GM04503 (cell line): ENCODE measurements around the gene BZW1.
A peak's percentile ranks its signal among the peaks of the same experiment; 100 is the strongest.
"Not testable (repeated sequence)": the region's sequence is repeated elsewhere in the genome, so short reads cannot be mapped to it uniquely, and the experiment has no call there.

Experiments used
- DNase-seq: peaks from one replicate; pipeline ENCODE4 v3.0.0-alpha.2; 2012; ENCODE audit warnings: low read depth

BZW1 gene

GRCh38 chr2:200791905-200792304 lies 19.8 kb upstream of the BZW1 start:
- no peak for DNase-seq

DNA sequence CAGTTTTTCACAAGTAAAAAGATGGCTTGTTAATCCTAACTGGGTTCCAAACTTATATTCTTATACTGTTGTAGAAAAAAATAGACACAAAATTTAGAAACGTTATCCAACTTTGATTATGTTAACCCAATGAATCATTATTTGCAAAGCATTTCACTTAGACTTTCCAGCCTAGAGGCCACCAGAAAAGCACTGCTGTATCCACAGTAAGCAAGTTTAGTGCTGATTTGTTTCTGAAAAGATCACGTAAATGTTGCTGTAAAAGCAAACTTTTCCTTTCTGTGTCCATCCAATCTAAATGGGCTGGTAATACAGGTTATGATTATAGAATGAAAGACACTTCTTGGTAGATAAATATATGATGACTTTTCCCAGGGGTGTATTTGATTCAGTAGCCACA lies 17.6 kb upstream of the BZW1 start:
- DNase-seq = no peak

DNA sequence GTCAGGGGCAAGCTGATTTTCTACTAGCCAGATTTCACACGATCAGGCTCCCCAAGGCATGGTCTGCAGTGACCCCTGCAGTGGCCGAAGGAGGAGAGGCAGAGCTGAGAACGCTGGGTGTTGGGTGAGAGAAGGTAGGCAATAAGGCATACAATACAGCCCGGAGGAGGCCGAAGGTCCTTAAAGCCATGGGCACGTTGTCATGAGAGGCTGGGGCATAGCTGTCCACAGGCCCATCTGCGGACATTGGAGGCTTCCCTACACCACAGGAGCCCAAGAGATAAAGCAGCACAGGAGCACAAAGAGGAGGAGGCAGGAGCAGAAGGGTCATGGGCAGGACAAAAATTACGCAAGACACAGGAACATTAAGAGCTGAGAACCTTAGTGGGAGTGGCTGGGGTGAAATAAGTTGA lies 16.7 kb upstream of the BZW1 start:
- DNase-seq = no peak

DNA sequence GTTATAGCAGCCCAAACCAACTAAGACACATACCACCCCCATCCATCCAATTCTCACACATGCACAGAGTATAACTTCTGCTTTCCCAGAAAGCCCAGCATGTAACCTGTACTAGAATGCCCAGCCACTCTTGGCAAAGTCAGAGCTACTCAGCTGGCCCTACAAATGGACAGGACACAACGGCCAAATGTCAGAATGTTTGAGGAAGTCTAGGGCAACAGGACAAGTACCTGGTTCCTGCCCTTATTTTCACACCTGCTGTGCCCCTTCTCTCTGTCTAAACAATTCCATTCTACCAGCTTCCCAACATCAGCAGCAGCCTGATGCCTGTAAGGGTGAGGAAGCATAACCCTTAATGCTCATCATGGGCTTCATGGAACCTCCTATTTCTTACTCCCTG lies 15.1 kb upstream of the BZW1 start:
- DNase-seq = no peak

DNA sequence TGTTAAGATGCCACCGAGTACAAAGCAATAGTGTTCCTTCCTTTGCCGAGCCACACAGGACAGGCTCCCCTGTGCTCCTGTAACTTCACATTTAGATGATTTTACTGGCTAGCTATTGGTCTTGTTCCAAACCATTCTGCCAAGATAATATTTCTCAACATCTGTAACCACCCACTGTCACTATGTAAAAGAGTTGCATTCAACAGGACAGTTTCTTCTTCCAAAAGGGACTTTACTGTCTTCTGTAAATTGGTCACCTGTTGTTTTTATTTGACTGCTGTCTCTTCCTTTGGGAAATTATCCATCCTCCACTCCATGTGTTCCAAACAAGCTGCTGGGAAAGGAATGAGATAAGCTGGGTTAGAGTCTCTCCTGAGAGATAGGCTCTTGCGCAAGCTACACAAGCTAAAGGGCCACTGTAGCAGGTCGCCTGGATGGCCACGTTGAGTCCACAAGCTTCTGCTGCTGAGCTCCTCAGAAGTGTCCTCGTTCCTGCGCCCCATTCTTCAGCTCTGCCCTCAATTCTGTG lies 14.4 kb upstream of the BZW1 start:
- DNase-seq = no peak

GRCh38 chr2:200798514-200798913 lies 13.2 kb upstream of the BZW1 start:
- DNase-seq = no peak

DNA sequence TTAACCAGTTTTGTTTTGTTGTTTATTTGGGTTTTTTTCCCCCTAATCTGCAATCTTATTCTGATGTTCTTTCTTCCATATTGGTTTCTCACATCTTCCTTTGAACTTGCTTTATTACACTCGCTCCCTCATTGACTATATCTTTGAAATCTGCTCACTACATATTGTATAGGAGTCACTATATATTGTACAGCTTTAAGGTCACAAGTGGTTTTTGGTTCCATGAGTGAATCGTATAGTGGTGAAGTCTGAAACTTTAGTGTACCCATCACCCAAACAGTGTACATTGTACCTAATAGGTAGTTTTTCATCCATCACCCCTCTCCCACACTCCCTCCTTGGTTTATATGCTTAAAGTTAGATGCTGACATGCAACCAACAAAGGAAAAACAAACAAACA lies 11.3 kb upstream of the BZW1 start:
- no peak for DNase-seq

GRCh38 chr2:200801431-200801830 lies 10.3 kb upstream of the BZW1 start:
- DNase-seq = not testable (repeated sequence)

GRCh38 chr2:200809506-200810251 lies 2.0 kb upstream of the BZW1 start:
- no peak for DNase-seq

DNA sequence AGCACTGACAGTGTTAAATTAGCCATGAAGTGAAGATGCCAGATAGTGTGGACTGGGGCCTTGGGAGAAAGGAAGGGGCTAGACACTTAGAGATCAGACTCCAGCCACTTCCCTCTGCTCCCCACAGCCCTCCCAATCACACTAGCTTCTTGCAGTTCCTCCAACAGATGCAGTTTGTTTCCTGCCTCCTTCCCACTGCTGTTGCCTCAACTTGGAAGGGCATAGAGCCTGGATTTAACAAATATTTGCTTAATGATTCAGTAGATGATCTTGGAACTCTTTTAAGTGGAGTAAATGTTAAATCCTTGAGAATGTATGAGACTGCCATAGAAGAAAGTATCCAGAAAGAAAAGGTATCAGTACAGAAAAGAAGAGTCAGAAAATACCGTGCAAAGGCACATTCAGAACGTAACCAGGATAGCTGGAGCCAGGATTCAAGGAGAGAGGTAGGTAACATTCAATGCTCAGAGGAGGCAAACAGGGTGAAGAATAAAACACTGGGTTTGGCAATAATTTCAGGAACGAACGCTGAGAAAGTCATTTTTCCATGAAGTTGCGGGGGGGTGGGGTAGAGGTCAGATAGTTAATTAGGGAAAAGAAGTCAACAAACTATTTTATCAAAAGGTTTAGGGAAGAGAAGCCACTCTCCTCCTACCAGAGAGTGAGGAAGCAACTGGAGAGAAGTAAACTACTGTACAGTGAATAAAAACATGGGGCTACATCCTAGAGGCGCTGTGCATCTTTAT lies 1.3 kb upstream of the BZW1 start:
- peak; percentile 66 for DNase-seq

DNA sequence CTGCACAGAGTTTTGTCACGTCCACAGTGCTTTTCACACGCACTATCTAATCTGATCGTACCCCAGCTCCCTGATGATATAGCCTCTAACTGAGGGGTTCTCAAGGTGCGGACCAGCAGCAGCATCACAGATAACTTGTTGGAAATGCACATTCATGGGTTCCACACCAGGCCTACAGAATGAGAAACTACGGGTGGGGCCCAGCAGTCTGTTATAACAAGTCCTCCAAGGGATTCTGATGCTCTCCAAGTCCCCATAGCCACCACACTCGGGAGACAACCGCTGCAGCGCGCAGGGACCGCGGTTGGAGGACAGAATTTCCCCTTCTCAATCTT lies 745 bp upstream of the BZW1 start:
- DNase-seq = no peak

GRCh38 chr2:200812122-200813022 lies 662 bp downstream of the BZW1 start:
- DNase-seq = no peak

DNA sequence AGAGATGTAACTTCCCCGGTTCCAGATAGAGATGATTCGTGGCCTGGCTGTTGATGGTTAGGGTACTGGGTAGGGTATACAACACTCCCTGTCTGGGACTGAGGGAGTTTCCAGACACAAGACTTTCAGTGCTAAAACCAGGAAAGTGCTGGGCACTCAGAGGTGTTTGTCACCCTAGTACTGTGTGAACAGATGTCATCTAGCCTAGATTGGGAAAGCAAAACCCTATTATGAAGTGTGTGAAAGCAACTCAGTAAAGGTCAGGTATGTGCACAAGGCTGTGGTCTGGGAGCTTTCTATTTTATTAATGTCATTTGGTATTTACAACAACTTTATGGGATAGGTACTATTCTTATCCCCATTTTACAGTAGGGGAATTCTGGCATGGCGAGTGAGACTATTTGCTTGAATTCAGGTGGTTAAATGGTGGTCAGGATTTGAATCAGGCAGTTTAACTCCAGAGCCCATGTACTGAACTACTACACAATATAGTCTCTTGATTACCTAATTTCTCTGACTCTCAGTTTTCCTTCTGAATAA lies 2.6 kb downstream of the BZW1 start:
- no peak for DNase-seq

DNA sequence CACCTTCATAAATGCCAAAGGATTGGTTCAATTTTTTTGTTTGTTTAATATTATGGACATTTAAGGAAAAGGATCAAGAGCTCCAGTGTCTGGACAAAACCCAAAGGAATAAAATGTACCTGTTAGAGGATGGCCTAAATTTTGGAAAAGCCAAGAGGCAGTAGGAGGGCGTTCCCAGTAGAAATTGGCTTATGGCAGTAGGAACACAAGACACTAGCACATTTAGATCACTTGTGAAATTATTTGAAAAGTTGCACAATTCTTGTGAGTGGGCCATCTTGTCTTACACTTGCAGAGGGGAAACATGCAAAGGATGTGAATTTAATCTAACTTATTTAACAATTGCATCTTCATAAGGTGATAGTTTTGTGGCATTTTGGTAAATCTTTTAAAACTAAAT lies 3.2 kb downstream of the BZW1 start:
- no peak for DNase-seq

DNA sequence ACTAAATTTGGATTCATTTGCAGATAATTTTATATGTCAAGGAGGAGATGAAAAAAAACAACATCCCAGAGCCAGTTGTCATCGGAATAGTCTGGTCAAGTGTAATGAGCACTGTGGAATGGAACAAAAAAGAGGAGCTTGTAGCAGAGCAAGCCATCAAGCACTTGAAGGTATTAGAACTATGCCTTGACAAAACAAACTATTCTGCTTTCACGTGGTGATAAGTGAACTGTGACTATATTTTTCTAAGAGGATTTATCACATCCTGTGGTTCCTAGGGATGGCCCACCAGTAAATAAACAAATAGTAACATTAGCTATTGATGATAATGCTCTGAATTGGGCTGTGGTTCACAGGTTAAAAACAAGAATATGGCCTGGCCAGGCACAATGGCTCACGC lies 7.0 kb downstream of the BZW1 start:
- not testable (repeated sequence) for DNase-seq

DNA sequence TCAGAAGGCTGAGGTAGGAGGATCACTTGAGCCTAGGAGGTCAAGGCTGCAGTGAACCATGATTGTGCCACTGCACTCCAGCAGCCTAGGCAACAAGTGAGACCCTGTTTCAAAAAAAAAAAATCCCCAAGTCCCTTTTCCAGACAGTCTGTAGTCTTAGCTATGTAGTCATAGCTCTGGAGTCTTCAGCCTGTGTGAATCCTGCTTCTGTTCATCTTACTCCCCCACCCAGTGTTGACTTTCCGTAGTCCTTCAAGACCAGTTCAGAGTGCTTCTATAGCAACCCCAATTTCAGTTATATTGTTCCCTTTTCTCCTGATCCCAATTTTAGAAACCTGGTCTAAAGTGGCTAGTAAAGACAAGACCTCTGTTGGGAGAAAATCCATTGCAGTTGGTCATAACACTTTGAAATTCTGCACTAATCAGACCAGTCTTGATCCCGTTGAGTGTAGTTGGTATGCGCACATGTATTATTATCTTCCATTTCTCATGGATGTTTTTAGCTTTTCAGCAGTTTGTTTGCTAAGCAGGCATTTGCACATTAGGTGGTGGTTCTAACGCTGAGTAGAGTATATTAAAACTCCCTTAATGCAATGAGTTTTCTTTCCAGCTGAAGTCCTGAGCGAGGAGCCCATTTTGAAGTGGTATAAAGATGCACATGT lies 9.0 kb downstream of the BZW1 start:
- DNase-seq = no peak

DNA sequence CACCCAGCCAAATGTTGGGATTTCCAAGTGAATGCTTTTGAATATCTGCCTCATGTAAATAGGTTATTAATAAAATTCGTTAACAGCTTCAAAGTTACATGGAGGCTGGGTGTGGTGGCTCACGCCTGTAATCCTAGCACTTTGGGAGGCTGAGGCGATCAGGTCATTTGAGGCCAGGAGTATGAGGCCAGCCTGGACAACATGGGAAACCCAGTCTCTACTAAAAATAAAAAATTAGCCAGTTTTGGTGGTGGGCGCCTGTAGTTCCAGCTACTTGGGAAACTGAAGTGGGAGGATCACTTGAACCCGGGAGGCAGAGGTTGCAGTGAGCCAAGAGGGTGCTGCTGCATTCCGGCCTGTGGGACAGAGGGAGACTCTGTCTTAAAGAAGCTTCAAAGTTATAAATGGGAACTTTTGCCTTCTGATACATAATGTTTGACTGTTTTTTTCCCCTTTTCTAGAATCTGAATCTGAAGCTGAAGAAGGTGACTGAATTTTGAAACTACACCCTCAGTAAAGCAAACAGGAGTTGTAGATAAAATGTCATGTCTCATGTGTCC lies 10.1 kb downstream of the BZW1 start:
- DNase-seq = no peak

DNA sequence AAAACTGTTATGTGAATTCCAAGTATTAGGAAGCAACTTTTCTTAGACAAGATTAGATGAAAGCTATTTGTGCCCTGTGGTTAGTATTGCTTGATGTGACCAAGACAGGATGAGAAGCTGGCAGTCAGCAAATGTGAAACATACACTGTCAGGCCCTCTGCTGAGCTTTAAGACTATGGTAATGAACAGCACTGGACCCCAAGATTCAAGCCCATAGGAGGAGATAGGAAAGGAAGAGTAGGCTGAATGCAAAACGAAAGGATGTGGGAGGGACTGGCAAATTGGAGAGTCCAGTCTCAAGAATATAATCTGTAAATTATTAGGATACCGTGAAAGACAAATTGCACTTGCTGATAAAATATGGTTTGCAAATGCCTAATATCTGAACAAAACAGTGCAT lies 16.4 kb downstream of the BZW1 start:
- DNase-seq = no peak

- DNase-seq = no peak
Measured at GRCh38 chr2:200828572-200829257, 17.0 kb downstream of the BZW1 start.

GRCh38 chr2:200829258-200829655 lies 17.5 kb downstream of the BZW1 start:
- no peak for DNase-seq

DNA sequence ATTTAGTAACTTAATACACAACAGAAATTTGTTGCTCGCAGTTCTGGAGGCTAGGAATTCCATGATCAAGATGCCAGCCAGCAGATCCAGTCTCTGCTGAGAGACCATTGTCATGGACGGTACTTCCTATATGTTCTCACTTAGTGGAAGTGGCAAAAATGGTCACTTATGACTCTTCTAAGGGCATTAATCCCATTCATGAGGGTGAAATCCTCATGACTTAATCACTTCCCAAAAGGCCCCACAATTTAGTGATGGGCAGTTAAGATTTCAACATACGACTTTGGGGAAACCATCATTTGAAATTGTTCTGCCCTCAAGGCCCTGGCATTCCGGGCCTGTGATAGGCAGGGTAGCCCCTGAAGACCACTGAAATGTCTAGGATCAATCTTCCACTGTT lies 23.0 kb downstream of the BZW1 start:
- DNase-seq = no peak
